HEK293T (cell line): ENCODE data around the gene PRIMPOL.

Source experiments
- ARNT ChIP-seq: fragments of 450-650 bp; IDR thresholded peaks from 2 replicates; pipeline ENCODE4 v1.6.1; 2017; ENCODE audit warnings: mild to moderate bottlenecking
- BHLHE40 ChIP-seq: fragments of 450-650 bp; IDR thresholded peaks from 2 replicates; pipeline ENCODE4 v1.6.1; 2016; ENCODE audit warnings: mild to moderate bottlenecking, moderate library complexity, borderline replicate concordance
- CTBP1 ChIP-seq: fragments of 450-650 bp; IDR thresholded peaks from 2 replicates; pipeline ENCODE4 v1.6.1; 2016; ENCODE audit warnings: borderline replicate concordance
- FOXA1 ChIP-seq: fragments of 450-650 bp; IDR thresholded peaks from 2 replicates; pipeline ENCODE4 v1.6.1; 2016; ENCODE audit warnings: mild to moderate bottlenecking
- FOXK2 ChIP-seq: fragments of 450-650 bp; IDR thresholded peaks from 2 replicates; pipeline ENCODE4 v1.6.1; 2016; ENCODE audit warnings: mild to moderate bottlenecking
- FOXM1 ChIP-seq: fragments of 450-650 bp; IDR thresholded peaks from 2 replicates; pipeline ENCODE4 v1.6.1; 2017; ENCODE audit warnings: mild to moderate bottlenecking, borderline replicate concordance
- HDGF ChIP-seq: fragments of 450-650 bp; IDR thresholded peaks from 2 replicates; pipeline ENCODE4 v1.6.1; 2017; ENCODE audit warnings: antibody characterized with exemption, borderline replicate concordance
- LEF1 ChIP-seq: fragments of 450-650 bp; IDR thresholded peaks from 2 replicates; pipeline ENCODE4 v1.6.1; 2017; ENCODE audit warnings: mild to moderate bottlenecking, borderline replicate concordance
- NFRKB ChIP-seq: fragments of 450-650 bp; IDR thresholded peaks from 2 replicates; pipeline ENCODE4 v1.6.1; 2016; ENCODE audit warnings: mild to moderate bottlenecking, moderate library complexity
- SP1 ChIP-seq: fragments of 450-650 bp; IDR thresholded peaks from 2 replicates; pipeline ENCODE4 v1.6.1; 2017
- ZNF384 ChIP-seq: fragments of 450-650 bp; IDR thresholded peaks from 2 replicates; pipeline ENCODE4 v1.6.1; 2016
- TF ChIP-seq, protein P1 (sequence below): fragments of 450-650 bp; IDR thresholded peaks from 2 replicates; pipeline ENCODE4 v1.6.1; 2016

GRCh38 chr4:184662236-184662635 lies 12.7 kb downstream of the PRIMPOL start:
- TF ChIP-seq ARNT (no peak), BHLHE40 (no peak), FOXK2 (no peak), HDGF (no peak), FOXM1 (no peak), SP1 (no peak), FOXA1 (no peak), CTBP1 (no peak), LEF1 (no peak), NFRKB (no peak), ZNF384 (no peak)
- TF ChIP-seq, protein P1, sequence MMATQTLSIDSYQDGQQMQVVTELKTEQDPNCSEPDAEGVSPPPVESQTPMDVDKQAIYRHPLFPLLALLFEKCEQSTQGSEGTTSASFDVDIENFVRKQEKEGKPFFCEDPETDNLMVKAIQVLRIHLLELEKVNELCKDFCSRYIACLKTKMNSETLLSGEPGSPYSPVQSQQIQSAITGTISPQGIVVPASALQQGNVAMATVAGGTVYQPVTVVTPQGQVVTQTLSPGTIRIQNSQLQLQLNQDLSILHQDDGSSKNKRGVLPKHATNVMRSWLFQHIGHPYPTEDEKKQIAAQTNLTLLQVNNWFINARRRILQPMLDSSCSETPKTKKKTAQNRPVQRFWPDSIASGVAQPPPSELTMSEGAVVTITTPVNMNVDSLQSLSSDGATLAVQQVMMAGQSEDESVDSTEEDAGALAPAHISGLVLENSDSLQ = no peak
